WTC11 (cell line): ENCODE results near the gene CLPX.

Source experiments
- E2F1 ChIP-seq: sonication (generic); formaldehyde crosslinking; IDR thresholded peaks from 2 replicates; pipeline ENCODE4 v1.8.0; 2022; ENCODE audit warnings: mild to moderate bottlenecking, missing genetic modification reagents
- NFYB ChIP-seq: sonication (generic); formaldehyde crosslinking; conservative IDR thresholded peaks from 2 replicates; pipeline ENCODE4 v1.8.0; 2022; ENCODE audit warnings: low read depth, missing genetic modification reagents

GRCh38 chr15:65115542-65115941, 69.6 kb downstream of the CLPX start:
- TF ChIP-seq E2F1: no peak
- no peak for TF ChIP-seq NFYB (CRISPR knock-in tag)
